BLaER1 (cell line): ENCODE data around the gene RBM19.

Experiments
- H3K27ac ChIP-seq: shearing (Covaris generic); formaldehyde crosslinking; 2 replicates; pipeline ENCODE4 v1.8.1; 2022
- H3K27me3 ChIP-seq: shearing (Covaris generic); formaldehyde crosslinking; 2 replicates; pipeline ENCODE4 v1.8.1; 2022
- H3K36me3 ChIP-seq: shearing (Covaris generic); formaldehyde crosslinking; 2 replicates; pipeline ENCODE4 v1.8.1; 2022
- H3K4me1 ChIP-seq: shearing (Covaris generic); formaldehyde crosslinking; 2 replicates; pipeline ENCODE4 v1.8.1; 2022
- H3K4me2 ChIP-seq: shearing (Covaris generic); formaldehyde crosslinking; 2 replicates; pipeline ENCODE4 v1.8.1; 2022
- H3K4me3 ChIP-seq: shearing (Covaris generic); formaldehyde crosslinking; 2 replicates; pipeline ENCODE4 v1.8.1; 2022
- H3K9ac ChIP-seq: shearing (Covaris generic); formaldehyde crosslinking; 2 replicates; pipeline ENCODE4 v1.8.1; 2022
- H3K9me3 ChIP-seq: shearing (Covaris generic); formaldehyde crosslinking; 2 replicates; pipeline ENCODE4 v1.8.1; 2022
- H4K20me1 ChIP-seq: shearing (Covaris generic); formaldehyde crosslinking; 2 replicates; pipeline ENCODE4 v1.8.1; 2022
- Cebpa-rat ChIP-seq: shearing (Covaris generic); IDR thresholded peaks from 2 replicates; pipeline ENCODE4 v1.8.1; 2022

The RBM19 gene

DNA sequence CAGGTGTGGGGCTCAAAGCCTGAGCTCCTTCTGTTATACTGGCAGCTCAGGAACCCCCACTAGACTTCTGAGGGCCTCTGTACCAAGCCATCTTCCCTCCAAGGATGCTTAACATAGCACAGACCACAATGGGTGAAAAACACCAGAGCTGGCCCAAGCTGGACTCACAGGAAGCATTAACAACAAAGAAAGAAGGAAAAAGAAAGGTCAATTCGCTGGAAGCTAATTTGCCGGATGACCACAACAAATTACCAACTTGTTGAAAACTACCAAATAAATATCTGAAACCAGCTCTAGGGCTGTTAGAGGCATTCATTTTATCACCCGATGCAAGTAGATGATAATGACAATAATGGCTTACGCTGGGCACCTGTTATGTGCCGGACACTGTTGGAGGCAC, 48.7 kb downstream of the RBM19 start:
- Histone ChIP-seq H3K4me1 (peaks cover 62% of the 10 kb centered on the region), H3K4me3 (no peak overlapping the region), H3K27ac (no peak overlapping the region), H3K9me3 (no peaks in the 10 kb centered on the region), H3K4me2 (peak overlapping the region; percentile 4; the same call in 1 of the 2 replicates), H4K20me1 (no peaks in the 10 kb centered on the region), H3K27me3 (no peaks in the 10 kb centered on the region), H3K9ac (no peak overlapping the region), H3K36me3 (peaks cover 32% of the 10 kb centered on the region)
- TF ChIP-seq Cebpa-rat = no peak

- no peak for TF ChIP-seq Cebpa-rat
- H3K4me1 ChIP-seq = peaks cover 62% of the 10 kb centered on the region
- H3K27me3 ChIP-seq = no peaks in the 10 kb centered on the region
- H3K9me3 ChIP-seq = no peaks in the 10 kb centered on the region
- H3K4me2 ChIP-seq = no peak overlapping the region
- no peak overlapping the region for H3K9ac ChIP-seq
- no peak overlapping the region for H3K27ac ChIP-seq
- H3K36me3 ChIP-seq = peaks cover 40% of the 10 kb centered on the region
- H3K4me3 ChIP-seq = no peak overlapping the region
- no peaks in the 10 kb centered on the region for H4K20me1 ChIP-seq
These were observed 51.3 kb downstream of the RBM19 start for GRCh38 chr12:113914806-113915205.

GRCh38 chr12:113914176-113914575, 51.9 kb downstream of the RBM19 start:
- no peaks in the 10 kb centered on the region for H3K9me3 ChIP-seq
- no peak overlapping the region for H3K4me2 ChIP-seq
- H3K4me1 ChIP-seq = peaks cover 62% of the 10 kb centered on the region
- H3K36me3 ChIP-seq = peaks cover 46% of the 10 kb centered on the region
- no peak overlapping the region for H3K27ac ChIP-seq
- no peak overlapping the region for H3K9ac ChIP-seq
- H4K20me1 ChIP-seq = no peaks in the 10 kb centered on the region
- no peak for TF ChIP-seq Cebpa-rat
- H3K27me3 ChIP-seq = no peaks in the 10 kb centered on the region
- H3K4me3 ChIP-seq = no peak overlapping the region

DNA sequence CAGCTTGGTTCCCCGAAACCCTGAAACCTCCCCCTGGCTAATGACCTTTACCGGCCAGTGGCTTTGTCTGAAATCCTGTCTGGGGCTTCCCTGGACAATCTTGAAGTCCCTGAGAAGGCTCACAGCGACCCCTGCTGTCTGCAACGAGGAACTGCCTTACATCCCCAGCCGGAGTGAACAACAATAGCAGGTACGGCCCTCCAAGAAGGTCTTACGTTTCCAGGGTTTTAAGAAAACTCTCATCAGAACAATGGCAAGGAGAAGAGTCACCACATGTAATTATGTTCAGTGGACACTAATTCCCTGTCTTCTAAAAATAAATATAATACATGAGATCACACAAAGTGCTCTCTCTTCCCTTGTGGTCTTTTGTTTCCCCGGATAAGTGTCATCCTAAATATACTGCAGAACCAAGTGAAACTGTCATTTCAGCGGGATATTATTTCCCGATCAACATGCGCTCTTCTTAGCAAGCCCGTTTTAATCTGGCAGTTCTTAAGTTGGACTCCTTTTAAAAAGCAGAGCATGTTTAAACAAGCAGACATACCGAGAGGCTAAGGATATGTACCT, 53.3 kb downstream of the RBM19 start:
- H3K27me3 ChIP-seq = no peaks in the 10 kb centered on the region
- H3K36me3 ChIP-seq = peaks cover 50% of the 10 kb centered on the region
- no peaks in the 10 kb centered on the region for H3K9me3 ChIP-seq
- TF ChIP-seq Cebpa-rat = no peak
- no peak overlapping the region for H3K9ac ChIP-seq
- no peaks in the 10 kb centered on the region for H4K20me1 ChIP-seq
- 0 out of 2 replicates have a peak overlapping the region, but pooled peaks have one; percentile 2 for H3K4me2 ChIP-seq
- H3K4me1 ChIP-seq = peaks cover 62% of the 10 kb centered on the region
- no peak overlapping the region for H3K4me3 ChIP-seq
- no peak overlapping the region for H3K27ac ChIP-seq

DNA sequence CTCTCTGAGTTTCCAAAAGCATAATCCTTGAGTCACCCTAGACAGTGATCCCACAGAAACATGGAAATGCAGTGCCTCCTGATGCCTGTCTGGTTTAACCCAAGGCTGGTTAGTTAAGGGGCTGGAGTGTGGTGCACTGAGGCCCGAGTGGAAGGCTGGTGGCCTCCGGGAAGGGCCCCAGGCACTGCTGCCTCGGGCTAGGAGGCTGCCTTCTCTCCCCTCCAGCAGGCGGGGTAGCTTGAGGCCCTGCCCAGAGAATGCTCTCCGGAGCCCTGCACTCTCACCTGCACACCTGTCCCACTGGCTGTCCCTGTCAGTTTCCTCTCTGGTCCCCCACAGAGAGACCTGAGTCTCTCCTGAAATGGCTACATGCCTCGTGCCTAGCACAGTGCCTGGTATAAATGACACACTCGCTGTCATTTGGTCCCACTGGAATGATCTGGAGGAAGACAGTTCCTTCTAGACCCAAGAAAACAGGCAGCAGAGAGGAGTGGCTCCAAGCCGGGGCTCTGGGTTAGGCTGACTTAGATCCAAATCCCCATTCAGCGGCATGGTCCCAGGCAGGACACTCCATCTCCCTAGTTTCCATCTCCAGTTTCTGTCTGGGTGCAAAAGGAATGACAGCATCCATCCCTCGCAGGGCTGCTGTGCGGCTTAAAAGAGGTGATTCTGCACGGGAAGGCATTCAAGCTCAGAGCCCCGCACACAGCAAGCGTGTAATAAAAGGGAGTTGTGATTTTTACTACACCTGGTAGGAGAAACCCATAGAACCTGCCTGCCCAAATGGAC, 54.0 kb downstream of the RBM19 start:
- Histone ChIP-seq H3K36me3 (peaks cover 50% of the 10 kb centered on the region), H3K4me3 (no peak overlapping the region), H3K27me3 (no peaks in the 10 kb centered on the region), H3K4me1 (peaks cover 59% of the 10 kb centered on the region), H3K9me3 (no peaks in the 10 kb centered on the region), H3K4me2 (peak overlapping the region; percentile 2; the same call in 1 of the 2 replicates), H4K20me1 (no peaks in the 10 kb centered on the region), H3K27ac (peak overlapping the region; percentile 70), H3K9ac (no peak overlapping the region)
- no peak for TF ChIP-seq Cebpa-rat

DNA sequence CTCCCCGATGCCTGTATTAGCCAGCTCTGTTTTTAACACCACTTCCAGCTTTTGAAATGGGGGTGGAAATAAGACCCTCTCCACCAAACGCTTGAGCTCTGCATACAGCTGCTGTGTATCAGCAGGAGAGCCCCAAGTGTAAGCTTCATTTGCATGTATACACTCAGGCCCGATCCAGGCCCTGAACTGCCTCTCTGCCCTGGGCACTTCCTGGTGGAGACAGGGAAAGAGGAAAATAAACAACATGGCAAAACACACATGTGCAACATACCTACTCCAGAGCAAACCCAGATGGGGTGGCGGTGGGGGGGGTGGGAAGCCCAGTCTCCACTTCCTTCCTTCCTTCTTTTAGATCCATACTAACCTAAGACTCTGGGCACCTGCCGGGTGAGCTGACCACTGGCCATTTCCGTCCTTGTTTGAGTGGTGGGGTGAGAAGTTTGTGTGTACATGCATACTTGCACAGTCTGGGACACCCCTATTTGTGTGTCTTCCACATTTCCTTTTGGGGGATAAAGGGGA, 55.3 kb downstream of the RBM19 start:
- Histone ChIP-seq H3K27ac (peak overlapping the region; percentile 70), H3K9me3 (no peaks in the 10 kb centered on the region), H4K20me1 (no peaks in the 10 kb centered on the region), H3K27me3 (no peaks in the 10 kb centered on the region), H3K4me2 (peak overlapping the region; percentile 62), H3K4me1 (peaks cover 56% of the 10 kb centered on the region), H3K36me3 (peaks cover 52% of the 10 kb centered on the region), H3K9ac (peak overlapping the region; percentile 58; the same call in 1 of the 2 replicates), H3K4me3 (no peak overlapping the region)
- no peak for TF ChIP-seq Cebpa-rat

- no peak for TF ChIP-seq Cebpa-rat
- Histone ChIP-seq H3K4me3 (no peak overlapping the region), H4K20me1 (no peaks in the 10 kb centered on the region), H3K9me3 (no peaks in the 10 kb centered on the region), H3K36me3 (peaks cover 50% of the 10 kb centered on the region), H3K4me1 (peaks cover 56% of the 10 kb centered on the region), H3K4me2 (peak overlapping the region; percentile 62), H3K27me3 (no peaks in the 10 kb centered on the region), H3K27ac (peak overlapping the region; percentile 70), H3K9ac (no peak overlapping the region; the same call in 1 of the 2 replicates)
These were observed 56.2 kb downstream of the RBM19 start for GRCh38 chr12:113909776-113910420.

GRCh38 chr12:113908584-113909100, 57.5 kb downstream of the RBM19 start:
- TF ChIP-seq Cebpa-rat = no peak
- peak overlapping the region; percentile 34 for H3K4me2 ChIP-seq

GRCh38 chr12:113907446-113908180, 58.5 kb downstream of the RBM19 start:
- peak overlapping the region; percentile 70; the same call in 1 of the 2 replicates for H3K27ac ChIP-seq
- no peak overlapping the region for H3K4me3 ChIP-seq
- 0 out of 2 replicates have a peak, but pooled peaks cover 4% of the 10 kb centered on the region for H3K9me3 ChIP-seq
- no peak overlapping the region for H3K4me2 ChIP-seq
- no peak for TF ChIP-seq Cebpa-rat
- H4K20me1 ChIP-seq = no peaks in the 10 kb centered on the region
- H3K4me1 ChIP-seq = peaks cover 73% of the 10 kb centered on the region
- H3K27me3 ChIP-seq = no peaks in the 10 kb centered on the region
- no peak overlapping the region for H3K9ac ChIP-seq
- peaks cover 60% of the 10 kb centered on the region for H3K36me3 ChIP-seq

More at GRCh38 chr12:113908584-113909100, 57.5 kb downstream of the RBM19 start:
- no peaks in the 10 kb centered on the region for H3K27me3 ChIP-seq
- H3K9ac ChIP-seq = 0 out of 2 replicates have a peak overlapping the region, but pooled peaks have one; percentile 35
- peak overlapping the region; percentile 70 for H3K27ac ChIP-seq
- no peaks in the 10 kb centered on the region for H3K9me3 ChIP-seq
- no peak overlapping the region for H3K4me3 ChIP-seq
- H4K20me1 ChIP-seq = no peaks in the 10 kb centered on the region
- H3K4me1 ChIP-seq = peaks cover 68% of the 10 kb centered on the region
- peaks cover 52% of the 10 kb centered on the region for H3K36me3 ChIP-seq
